HL-60/S4 treated with retinoic acid at 250 ng/mL for 4 days and 3 days (cell line): ENCODE results near the gene FER.

Source experiments
- in situ Hi-C: fragments of 300-500 bp; cut with MboI; formaldehyde crosslinking; loops from 2 replicates; pipeline ENCODE4 v1.7.0; 2022; ENCODE audit warnings: low sequenced_read_pairs

Gene FER

DNA sequence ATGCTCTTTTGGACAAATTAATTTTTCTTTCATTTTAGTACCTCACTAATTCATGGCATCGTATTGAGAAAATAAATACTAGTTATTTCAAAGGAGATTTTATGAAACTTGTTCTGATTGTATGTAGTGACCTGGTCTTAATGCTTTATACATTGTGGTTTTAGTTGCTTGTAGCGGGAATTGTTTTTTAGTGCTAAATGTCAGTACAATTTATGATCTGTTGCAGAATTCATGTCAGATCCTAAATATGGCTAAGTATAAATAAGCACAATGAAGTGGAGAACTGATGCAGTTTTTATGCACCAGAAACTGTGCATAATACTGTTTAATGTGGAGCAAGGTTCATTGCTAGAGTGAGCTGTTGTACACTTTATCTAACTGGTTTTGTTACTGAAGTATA, 353.3 kb downstream of the FER start:
- in situ Hi-C loops: no loop called here

DNA sequence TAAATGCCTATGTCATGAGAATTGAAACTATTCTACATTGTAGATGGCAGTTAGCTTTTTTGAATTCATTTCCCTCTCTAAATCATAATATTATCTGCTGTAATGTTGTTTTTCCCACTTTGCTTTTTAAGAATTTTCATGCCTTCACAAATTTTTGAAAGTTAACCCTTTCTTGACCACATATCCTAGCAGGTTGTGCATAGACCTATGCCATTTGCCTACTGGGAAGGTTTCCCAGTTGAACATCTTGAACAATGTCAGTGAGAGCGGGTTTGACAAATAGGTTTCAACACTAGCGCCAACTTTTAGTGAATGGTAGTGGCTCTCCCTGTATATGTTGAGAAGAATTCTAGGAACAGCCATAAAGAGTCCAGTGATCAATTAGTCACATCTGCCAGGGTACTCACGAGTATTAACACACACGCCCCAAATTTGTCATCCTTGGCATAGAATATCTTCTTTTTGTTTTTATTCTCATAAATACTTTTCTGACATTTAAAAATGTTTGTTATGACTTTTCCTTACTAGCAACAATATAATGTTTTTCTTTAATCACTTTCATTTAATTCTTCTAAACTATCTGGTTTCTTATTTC, 354.5 kb downstream of the FER start:
- in situ Hi-C loops: no loop called here

DNA sequence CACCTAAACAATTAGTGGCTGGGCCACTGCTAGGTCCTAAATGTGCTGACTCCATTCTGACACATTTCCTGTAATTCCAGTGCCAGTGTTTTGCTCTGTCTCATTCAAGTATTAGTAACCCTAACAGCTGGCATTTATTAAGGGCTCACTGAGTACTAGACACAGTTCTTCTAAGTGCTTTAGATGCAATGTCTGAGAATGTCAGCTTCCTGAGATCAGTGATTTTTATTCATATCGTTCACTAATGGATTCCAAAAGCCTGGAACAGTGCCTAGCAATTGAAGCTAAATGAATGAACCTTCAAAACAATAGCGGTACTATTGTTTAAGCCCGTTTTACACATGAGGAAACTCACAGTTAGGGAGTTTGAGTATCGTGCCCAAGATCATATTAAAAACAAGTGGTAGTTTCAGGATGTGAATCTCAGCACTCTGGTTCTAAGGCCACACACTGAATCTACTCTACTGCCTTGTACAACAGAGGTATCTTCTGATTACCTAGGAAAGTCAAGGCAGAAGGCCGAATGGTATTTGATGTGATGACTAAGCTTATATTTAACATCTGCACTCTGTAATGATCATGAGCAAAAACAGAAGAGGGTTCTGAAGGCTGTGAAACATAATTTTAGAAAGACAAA, 358.1 kb downstream of the FER start:
- in situ Hi-C loops: no loop called here

DNA sequence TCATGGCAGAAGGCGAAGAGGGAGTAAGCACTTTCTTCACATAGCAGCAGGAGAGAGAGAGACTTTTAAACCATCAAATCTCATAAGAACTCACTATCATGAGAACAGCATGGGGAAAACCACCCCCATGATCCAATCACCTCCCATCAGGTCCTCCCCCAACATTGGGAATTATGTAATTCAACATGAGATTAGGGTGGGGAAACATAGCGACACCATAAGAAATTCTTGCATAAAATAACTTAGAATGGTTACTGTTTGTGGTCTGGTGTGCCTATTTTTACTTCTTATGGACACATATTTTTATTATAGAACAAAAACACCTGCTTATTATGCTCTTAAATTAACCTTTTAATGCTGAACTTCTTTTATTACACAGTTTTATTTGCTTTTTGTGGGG, 364.0 kb downstream of the FER start:
- in situ Hi-C loops: no loop called here

DNA sequence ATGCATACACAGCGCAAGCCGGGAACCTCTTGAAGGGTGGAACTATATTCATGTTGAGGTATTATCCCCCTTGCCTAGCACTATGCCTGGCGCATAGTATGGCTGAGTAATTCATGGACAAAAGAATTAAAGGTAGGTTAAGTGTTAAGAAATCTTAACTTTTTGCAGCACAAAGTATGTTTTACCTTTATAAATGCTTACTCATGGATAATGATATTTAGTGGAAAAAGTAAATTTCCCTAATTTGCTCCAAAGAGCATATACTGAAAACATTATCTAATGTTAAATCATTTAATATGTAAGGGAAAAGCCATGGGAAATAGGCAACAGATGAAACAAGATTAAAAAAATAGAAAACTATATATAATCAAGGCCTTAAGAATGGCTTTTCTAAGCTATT, 365.9 kb downstream of the FER start:
- in situ Hi-C loops: no loop called here

DNA sequence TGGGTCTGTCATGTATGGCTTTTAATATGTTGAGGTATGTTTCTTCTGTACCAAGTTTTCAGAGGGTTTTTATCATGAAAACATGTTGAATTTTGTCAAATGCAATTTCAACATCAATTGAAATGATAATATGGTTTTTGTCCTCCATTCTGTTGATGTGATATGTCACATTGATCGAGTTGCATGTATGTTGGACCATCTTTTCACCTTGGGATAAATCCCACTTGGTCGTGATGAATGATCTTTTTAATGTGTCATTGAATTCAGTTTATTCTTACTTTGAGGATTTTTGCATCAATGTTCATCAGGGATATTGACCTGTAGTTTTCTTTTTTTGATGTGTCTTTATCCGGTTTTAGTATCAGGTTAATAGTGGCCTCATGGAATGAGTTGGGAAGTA, 373.5 kb downstream of the FER start:
- in situ Hi-C loops: no loop called here

DNA sequence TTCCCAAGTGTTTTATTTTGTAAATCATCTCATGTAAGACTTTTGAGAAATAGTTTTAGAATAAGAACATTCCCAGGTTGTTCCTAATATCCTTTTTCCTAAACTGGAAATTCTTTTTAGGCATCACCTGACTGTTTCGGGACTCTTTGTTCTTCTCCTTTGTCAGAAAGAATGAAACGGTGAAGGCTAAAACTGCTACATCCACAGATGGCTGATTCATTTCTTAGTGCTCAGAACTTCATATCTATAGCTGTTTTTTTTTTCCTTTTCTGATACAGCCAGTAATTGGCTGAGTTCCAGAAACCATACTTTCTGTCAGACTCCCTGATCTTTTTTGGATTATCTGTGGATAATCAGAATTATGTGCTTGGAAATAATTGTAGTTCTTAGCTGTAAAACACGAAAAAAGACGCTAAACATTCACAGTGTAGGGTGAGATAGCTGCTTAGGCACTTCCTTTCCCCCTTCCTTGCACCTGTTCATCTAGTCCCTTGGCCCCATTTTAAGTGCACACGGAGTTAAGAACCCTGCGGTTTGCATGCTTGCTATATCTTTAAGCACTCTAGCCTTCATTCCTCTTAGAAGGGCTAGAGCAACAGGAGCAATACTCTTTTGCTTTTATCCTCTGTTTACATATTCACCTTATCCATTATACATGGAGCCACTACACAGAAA, 378.2 kb downstream of the FER start:
- in situ Hi-C loops: no loop called here

DNA sequence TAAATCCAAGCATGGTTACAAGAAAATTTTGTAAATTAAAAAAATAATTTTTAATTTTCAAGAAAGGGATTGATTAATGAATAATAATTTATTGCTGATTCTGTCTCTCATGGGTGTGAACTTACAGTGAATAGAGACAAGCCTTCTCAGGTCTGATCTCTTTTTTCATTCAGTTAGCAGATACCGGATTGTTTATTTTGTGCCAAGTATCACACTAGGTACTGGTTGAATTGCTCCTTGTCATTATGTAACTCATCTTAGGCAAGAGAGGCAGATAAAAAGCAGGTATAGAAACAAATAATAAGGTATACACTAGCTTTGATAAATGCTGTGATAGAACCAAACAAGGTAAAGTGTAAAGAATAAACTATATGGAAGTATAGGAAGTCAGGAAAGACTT, 378.8 kb downstream of the FER start:
- in situ Hi-C loops: no loop called here

DNA sequence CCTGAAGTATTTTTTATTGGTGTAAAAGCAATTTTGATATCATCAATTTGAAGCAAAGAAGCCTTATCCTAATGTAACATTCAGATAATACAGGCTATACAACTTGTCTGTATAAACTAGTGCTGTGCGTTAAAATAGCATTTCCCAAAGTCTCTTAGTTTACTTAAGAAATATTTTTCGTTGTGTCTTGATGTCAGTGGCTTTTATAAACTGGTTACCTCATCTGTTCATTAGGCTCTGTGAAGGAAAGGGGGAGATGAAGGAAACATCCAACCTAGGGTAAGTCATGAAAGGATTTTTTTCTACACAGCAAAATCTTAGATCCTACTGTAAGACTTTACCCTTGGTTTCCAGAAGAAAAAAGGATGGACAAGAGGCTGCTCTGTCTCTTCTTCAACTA, 389.2 kb downstream of the FER start:
- in situ Hi-C loops: no loop called here

DNA sequence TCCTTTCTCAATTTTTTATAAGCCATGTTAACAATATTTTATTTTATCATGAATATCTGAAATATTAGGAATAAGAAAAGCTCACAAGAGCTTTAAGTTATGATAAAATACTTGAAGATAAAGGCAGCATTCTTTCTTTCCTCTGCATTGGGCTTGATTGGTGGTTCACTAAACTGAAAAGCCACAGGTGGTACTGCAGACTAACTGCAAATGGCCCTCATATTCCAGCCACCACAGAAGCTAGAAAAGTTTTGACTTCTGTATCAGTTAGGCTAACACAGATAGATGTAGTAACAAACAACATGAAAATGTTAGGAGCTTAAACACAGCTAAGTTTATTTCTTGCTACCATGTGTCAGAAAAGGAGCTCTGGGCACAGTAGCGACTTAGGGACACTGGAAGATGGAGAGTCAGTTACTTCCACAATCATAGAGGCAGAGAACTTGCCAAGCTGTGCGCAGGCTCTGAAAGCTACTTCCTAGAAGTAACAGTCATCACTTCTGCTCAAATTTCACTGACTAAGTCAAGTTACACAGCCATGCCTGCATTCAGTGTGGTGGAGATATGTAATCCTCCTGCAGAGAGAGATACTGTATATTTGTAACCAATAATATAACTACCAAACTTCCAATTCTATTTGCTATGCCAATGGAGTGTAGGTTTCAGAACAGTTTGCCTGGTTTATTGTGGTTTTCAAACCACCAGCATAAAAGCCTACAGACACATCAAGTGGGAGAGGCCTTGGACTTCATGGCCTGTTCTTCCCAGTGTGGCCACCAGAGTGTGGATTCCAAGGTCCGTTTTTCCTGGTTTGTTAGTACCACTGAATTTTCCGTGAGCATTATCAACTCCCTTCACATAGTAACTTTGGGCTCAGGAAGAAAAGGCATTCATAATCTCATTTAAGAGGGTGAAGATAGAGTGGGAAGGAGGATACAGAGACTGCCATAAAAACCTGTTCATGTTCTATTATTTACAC, 393.8 kb downstream of the FER start:
- in situ Hi-C loops: no loop called here

DNA sequence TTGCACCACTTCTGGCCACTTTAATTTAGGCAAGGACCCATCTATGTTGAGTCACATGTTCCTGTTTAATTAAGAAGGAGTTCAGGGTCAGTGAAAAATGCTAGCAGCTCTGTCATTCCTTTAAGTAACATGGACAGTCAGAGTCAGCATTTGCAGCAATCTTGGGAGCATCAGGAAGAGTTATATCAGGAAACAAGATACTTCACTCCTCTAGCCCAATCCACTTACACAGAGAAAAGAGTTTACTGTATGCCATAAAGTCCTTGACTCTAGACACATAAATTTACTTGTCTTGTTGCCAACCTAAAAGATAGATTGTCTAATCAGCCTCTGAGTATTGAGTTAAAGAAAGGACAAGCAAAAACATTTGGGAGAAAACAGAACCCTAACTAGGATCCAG, 395.3 kb downstream of the FER start:
- in situ Hi-C loops: no loop called here

DNA sequence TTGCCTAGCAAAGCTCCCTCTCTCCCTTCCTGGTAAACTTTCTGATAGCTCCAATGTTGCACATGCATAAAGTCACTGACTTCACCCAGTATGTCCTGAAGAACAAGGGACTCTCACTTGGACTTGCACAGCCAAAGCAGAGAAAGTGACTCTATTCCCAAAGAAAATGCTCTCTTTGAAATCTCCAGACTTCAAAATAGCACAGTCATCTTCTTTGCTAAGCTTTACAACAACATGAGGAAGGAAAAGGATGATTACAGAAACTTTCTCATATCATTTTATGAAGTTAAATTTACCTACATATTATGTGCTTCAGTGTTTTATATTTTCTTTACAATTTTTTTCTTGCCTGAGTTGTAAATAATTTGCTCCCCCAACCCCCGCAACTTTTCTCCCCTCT, 397.4 kb downstream of the FER start:
- in situ Hi-C loops: no loop called here

DNA sequence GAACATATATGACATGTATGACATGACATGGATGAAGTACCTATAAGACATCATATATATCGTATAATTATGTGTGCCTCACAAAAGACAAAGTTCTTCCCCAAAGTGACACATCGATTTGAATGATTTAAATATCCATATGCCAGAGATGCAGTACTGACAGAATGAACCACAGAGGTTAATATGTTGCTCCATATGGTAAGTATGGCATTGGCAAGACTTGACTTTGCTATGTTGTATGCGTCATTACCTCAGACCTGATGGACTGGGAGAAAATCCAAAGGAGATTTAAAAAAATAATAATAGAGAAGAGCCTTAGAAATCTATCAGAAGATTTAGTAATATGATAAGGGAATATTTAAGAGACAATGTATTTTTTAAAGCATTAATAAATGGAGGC, 398.9 kb downstream of the FER start:
- in situ Hi-C loops: no loop called here

DNA sequence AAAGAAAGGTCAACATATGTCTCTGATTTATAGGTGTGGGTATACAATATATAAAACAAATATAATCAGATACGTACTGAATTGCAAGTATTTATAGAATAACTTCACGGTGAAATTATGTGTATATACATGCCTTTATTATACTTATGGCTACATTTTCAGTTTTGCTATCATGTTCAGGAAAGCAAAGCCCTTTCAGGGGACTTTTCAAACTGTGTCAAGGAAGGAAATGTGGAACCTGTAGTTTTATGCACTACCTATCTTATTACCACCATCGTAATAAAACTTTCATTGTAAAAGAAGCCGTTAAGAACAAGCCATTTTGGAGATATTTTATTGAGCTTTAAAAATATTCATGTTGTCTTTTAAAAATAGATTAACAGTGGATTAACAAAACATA, 404.9 kb downstream of the FER start:
- in situ Hi-C loops: no loop called here

DNA sequence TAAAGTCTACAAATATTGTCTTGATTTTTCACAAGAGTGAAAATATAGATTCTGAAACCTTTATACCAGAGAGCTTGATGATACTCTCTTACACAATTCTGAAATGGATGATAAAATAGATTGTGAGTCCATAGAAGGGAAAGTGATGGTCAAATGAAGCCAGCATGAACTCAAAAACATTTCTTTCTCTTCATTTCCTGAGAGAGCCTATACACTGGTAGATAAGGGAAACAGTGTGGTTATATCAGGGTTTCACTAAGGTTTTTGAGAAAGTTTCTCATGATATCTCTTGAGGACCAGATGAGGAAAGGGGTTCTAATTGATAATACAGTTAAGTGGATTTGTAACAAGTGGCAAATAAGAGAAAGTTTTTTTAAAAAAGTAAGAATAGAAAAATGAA, 407.9 kb downstream of the FER start:
- in situ Hi-C loops: no loop called here

DNA sequence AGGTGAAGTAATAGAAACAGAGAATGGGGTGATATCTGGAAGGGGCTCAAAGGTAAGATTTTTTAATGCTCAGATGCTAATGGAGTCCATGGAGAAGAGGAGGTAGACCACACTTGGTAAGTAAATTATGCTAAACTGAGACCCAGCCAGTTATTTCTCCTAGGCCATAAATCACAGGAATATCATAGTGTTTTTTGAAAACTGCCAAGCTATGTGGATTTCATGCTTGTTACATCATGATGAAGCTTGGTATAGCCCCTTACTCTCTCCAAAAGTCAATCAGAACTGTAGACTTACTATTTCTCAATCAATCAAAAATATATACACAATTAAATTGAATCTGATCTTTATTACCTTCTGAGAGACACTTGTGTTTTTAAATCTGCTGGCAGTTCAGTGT, 409.2 kb downstream of the FER start:
- in situ Hi-C loops: no loop called here

DNA sequence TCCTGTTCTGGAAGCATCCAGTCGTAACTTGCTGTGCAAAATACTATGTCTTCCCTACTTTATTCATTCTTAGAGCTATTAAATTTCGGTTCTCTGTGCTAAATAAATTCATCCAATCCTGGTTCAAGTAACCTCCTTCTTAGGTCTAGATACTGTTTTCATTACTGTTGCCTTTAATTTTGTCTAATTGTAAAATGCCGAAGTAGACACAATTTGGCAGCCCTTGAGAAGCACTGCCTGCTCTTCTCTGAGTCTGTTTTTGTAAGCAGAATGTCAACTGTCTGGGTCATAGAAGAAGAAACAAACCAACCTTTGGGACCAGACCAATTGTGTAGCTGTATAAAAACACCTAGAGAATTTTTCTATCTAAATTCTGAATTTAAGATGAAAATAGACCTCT, 412.8 kb downstream of the FER start:
- in situ Hi-C loops: no loop called here

DNA sequence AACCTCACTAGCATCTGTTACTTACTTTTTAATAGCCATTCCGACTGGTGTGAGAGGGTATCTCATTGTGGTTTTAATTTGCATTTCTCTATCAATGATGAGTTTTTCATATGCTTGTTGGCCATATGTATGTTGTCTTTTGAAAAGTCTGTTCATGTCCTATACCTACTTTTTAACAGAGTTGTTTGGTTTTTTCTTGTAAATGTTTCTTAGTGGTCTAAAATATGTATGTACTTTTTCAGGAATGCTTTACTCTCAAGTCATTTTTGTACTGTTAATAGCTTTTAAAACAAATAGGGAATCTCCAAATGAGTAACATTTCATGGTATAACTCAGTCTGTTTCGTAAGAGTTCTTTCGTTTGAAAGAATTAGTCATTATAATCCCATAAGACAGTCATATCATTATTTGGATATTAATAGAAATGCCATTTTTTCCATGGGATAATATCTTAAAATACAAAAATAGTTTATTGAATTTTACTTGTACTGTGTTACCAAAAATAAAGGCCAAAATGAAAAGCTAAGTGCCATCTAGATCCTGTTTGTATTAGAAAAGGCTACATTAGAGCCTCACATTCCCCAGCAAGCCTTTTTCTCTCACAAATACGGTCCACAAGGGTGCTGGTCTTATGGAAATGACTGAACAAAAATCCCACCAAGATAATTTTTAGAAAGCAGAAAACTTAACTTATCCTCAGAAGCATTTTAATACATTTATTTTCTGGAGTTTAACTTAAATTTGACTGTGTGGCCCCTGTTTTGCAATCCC, 414.4 kb downstream of the FER start:
- in situ Hi-C loops: no loop called here

DNA sequence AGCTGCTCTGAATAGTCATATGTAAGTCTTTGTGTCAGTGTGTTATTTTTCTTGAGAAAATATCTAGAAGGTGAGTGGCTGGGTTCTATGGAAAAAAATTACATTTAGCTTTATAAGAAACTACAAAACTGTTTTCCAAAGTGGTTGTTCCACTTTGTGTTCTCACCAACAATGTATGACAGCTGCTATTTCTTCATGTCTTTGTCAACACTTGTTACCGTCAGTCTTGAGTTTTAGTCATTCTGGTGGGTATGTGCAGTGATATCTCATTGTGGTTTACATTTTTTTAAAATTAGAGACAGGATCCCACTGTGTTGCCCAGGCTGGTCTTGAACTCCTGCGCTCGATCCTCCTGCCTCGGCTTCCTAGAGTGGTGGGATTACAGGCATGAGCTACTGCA, 415.6 kb downstream of the FER start:
- in situ Hi-C loops: no loop called here

DNA sequence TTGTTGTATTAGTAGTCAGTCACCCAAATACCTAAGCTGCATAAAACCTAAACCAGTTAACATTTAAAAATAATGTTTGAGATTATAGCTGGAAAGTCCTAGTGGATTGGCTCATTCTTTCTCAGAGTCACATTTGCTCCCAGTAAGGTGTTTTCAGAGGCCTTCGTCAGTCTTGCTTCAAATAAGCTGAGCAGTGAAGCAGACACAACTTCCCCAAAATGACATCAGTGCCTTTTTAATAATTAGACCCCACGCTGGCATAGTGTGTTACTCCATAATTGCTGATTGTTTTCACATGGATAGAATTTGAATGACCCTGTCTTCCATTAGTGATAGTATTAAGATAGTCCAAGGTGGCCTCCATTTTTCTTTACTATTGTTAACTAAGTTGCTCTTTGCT, 416.3 kb downstream of the FER start:
- in situ Hi-C loops: no loop called here

DNA sequence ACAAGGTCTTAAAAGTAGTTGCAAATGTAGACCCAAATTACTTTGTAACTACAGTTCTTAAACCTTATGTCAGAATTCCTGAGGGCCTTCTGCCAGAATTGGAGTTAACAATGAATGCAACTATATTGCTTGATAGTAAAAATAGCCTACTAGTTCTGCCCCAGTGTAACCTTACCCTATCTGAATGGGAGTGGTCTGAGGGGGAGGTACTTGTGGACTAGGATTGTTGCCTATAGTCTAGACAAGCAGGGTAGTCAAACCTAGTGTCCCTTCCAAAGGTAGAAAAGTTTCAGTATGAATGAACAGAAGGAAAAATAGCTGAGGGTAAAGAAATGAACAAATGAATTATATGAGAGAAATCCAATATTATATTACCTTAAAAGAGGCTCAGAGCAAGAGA, 419.9 kb downstream of the FER start:
- in situ Hi-C loops: no loop called here
